Spleen (tissue), 11 donors: ENCODE results near the gene PNPO. TPM values are rescaled to one million over a fixed set of nuclear protein-coding genes. Genes with fewer than 3 reads are reported as not detected.

Experiments
- DNase-seq: peaks from one replicate; pipeline ENCODE4 v3.0.0-alpha.2; 2020
- H3K27ac ChIP-seq, 8 donors: fragments of 200-600 bp; sonication (generic) in 7 of 8; 1 replicate in 4 of 8; 2 replicates in 4 of 8; pipeline versions ENCODE4 v1.5.0 to v1.8.0; 2016 to 2021; ENCODE audit warnings: inconsistent platforms in 4 of 8, mild to moderate bottlenecking in 4 of 8, moderate library complexity in 1 of 8
- H3K27me3 ChIP-seq, 7 donors: fragments of 200-600 bp; sonication (generic) in 6 of 7; replicated peaks in 1 of 7; 1 replicate in 4 of 7; 2 replicates in 3 of 7; pipeline versions ENCODE4 v1.5.0 to v1.8.0; 2016 to 2021; ENCODE audit warnings: inconsistent platforms in 3 of 7, mild to moderate bottlenecking in 1 of 7
- H3K36me3 ChIP-seq, 6 donors: fragments of 200-600 bp; sonication (generic) in 5 of 6; 1 replicate in 4 of 6; 2 replicates in 2 of 6; pipeline versions ENCODE4 v1.5.0 to v1.8.0; 2016 to 2021; ENCODE audit warnings: inconsistent platforms in 2 of 6
- H3K4me1 ChIP-seq, 6 donors: fragments of 200-600 bp; sonication (generic) in 5 of 6; 1 replicate in 3 of 6; 2 replicates in 3 of 6; pipeline versions ENCODE4 v1.5.0 to v1.8.0; 2016 to 2021; ENCODE audit warnings: inconsistent platforms in 3 of 6
- H3K4me3 ChIP-seq, 8 donors: fragments of 200-600 bp; sonication (generic) in 7 of 8; 1 replicate in 4 of 8; 2 replicates in 4 of 8; pipeline versions ENCODE4 v1.5.0 to v1.8.0; 2016 to 2021; ENCODE audit warnings: inconsistent platforms in 4 of 8, mild to moderate bottlenecking in 4 of 8, moderate library complexity in 2 of 8
- H3K9me3 ChIP-seq, 8 donors: fragments of 200-600 bp; sonication (generic) in 7 of 8; 1 replicate in 4 of 8; 2 replicates in 4 of 8; pipeline versions ENCODE4 v1.5.0 to v1.8.0; 2016 to 2021; ENCODE audit warnings: inconsistent platforms in 4 of 8
- CTCF ChIP-seq, 11 experiments: fragments of 200-600 bp in 7 of 11; fragments of 450-650 bp in 4 of 11; sonication (generic) in 4 of 11; IDR thresholded peaks in 8 of 11; conservative IDR thresholded peaks in 3 of 11; 1 replicate in 7 of 11; 2 replicates in 4 of 11; pipeline versions ENCODE4 v1.4.0 to v1.8.0; 2016 to 2021; ENCODE audit warnings: antibody characterized with exemption in 11 of 11, inconsistent platforms in 4 of 11, mild to moderate bottlenecking in 1 of 11
- POLR2A ChIP-seq, 3 donors: fragments of 450-650 bp; IDR thresholded peaks; one replicate each; pipeline ENCODE4 v1.5.1; 2017; ENCODE audit warnings: antibody characterized with exemption in 3 of 3, mild to moderate bottlenecking in 1 of 3
- POLR2AphosphoS5 ChIP-seq, 3 donors: sonication (generic); formaldehyde crosslinking; IDR thresholded peaks; one replicate each; pipeline ENCODE4 v1.5.1; 2017; ENCODE audit warnings: antibody characterized with exemption in 3 of 3
- WGBS, 5 donors: extraction: QIAGEN DNeasy Blood & Tissue Kit in 3 of 5; methylation state at CpG; one replicate each; pipeline versions ENCODE4 v1.1.5 to v1.1.7; 2013 to 2018; 5-methylcytosine and 5-hydroxymethylcytosine counted together
- intact Hi-C: fragments of 100-400 bp; cut with DNase I; formaldehyde crosslinking; loops from one replicate; pipeline ENCODE4 v1.15.0; 2023; ENCODE audit warnings: low total_unique reads
- polyA plus RNA-seq, 3 donors: library from polyadenylated mRNA; stranded (reverse); fragments of 200-250 nt; gene quantifications; one replicate each; pipeline ENCODE4 v1.2.1, GENCODE V29; 2013
- total RNA-seq, 7 donors: library from RNA; depleted of rRNA in 3 of 7; stranded (reverse); fragments of >200 nt in 3 of 7; fragmentation: NEBNext Ultra II Directional in 4 of 7; extraction: Animal tissue kit (Norgen Biotek cat#: 25700) in 4 of 7; gene quantifications; one replicate each; pipeline versions ENCODE4 v1.1.0 to v1.2.1, GENCODE V29; 2016 to 2021
- donor health status: healthy with polysubstance abuse.
- donor health status: DM: no; HTN: no; CAD: no; lungs with moderate emphysema.
- donor health status: DM: no; HTN: no; CAD: no.
- donor health status: Bipolar disorder and iron deficiency.
- donor health status: healthy.
- donor health status: DM: no; HTN: no; CAD: no.
- donor health status: DM: yes; HTN: yes; CAD: no.

Gene PNPO
- total and polyA plus RNA-seq, 10 donors = 6.1 to 28.9 (median 26.6) TPM

GRCh38 chr17:47905221-47905733 lies 36.1 kb upstream of the PNPO start:
- intact Hi-C loops = no loop called here
- no peak for TF ChIP-seq CTCF (IDR thresholded peaks at IDR 0.05 in 8 of 11, conservative IDR thresholded peaks at IDR 0.05 in 3 of 11)
- TF ChIP-seq POLR2AphosphoS5 (IDR thresholded peaks at IDR 0.05) = peak in 1 of 3 donors; percentile 28
- no peak for TF ChIP-seq POLR2A (IDR thresholded peaks at IDR 0.05)
- Histone ChIP-seq H3K9me3 (no peaks in the 10 kb centered on the region), H3K27ac (peak overlapping the region in 7 of 8 donors; percentile 35 to 75 (median 67)), H3K4me1 (peaks cover 0 to 76% (median 26%) of the 10 kb centered on the region in 6 donors), H3K27me3 (no peaks in the 10 kb centered on the region), H3K4me3 (no peak overlapping the region), H3K36me3 (peaks cover 0 to 74% (median 2%) of the 10 kb centered on the region in 6 donors)
- no peak for DNase-seq
- WGBS, 5 donors = 72 to 87% (median 80%) methylated on average over 8 of the region's 8 CpGs

GRCh38 chr17:47906443-47906842 lies 34.9 kb upstream of the PNPO start:
- intact Hi-C loops = no loop called here
- WGBS, 5 donors = 90 to 99% (median 96%) methylated on average over 3 of the region's 3 CpGs
- TF ChIP-seq CTCF (IDR thresholded peaks at IDR 0.05 in 8 of 11, conservative IDR thresholded peaks at IDR 0.05 in 3 of 11) (no peak), POLR2A (IDR thresholded peaks at IDR 0.05) (no peak), POLR2AphosphoS5 (IDR thresholded peaks at IDR 0.05) (no peak)
- H3K36me3 ChIP-seq = peaks cover 0 to 69% (median 2%) of the 10 kb centered on the region in 6 donors
- peaks cover 0 to 64% (median 26%) of the 10 kb centered on the region in 6 donors for H3K4me1 ChIP-seq
- no peak overlapping the region for H3K4me3 ChIP-seq
- no peaks in the 10 kb centered on the region for H3K27me3 ChIP-seq
- no peaks in the 10 kb centered on the region for H3K9me3 ChIP-seq
- no peak for DNase-seq
- H3K27ac ChIP-seq = peak overlapping the region in 6 of 8 donors; percentile 35 to 75 (median 65)

GRCh38 chr17:47907932-47908562 lies 33.3 kb upstream of the PNPO start:
- peaks cover 0 to 74% (median 2%) of the 10 kb centered on the region in 6 donors for H3K36me3 ChIP-seq
- TF ChIP-seq CTCF (IDR thresholded peaks at IDR 0.05 in 8 of 11, conservative IDR thresholded peaks at IDR 0.05 in 3 of 11) = no peak
- no peak for TF ChIP-seq POLR2AphosphoS5 (IDR thresholded peaks at IDR 0.05)
- no peak for TF ChIP-seq POLR2A (IDR thresholded peaks at IDR 0.05)
- no peaks in the 10 kb centered on the region for H3K27me3 ChIP-seq
- H3K4me3 ChIP-seq = no peak overlapping the region
- WGBS, 5 donors = 53 to 61% (median 59%) methylated on average over 8 of the region's 8 CpGs
- DNase-seq = no peak
- H3K4me1 ChIP-seq = peaks cover 0 to 52% (median 26%) of the 10 kb centered on the region in 6 donors
- peak overlapping the region in 2 of 8 donors; percentile 34 to 43 for H3K27ac ChIP-seq
- intact Hi-C loops = no loop called here
- H3K9me3 ChIP-seq = no peaks in the 10 kb centered on the region

GRCh38 chr17:47913050-47913449 lies 28.3 kb upstream of the PNPO start:
- H3K27ac ChIP-seq = no peak overlapping the region
- peaks cover 0 to 21% (median 6%) of the 10 kb centered on the region in 6 donors for H3K4me1 ChIP-seq
- 88 to 95% (median 93%) methylated on average over 2 of the region's 2 CpGs for WGBS, 5 donors
- H3K36me3 ChIP-seq = peaks cover 0 to 79% (median 22%) of the 10 kb centered on the region in 6 donors
- intact Hi-C loops = no loop called here
- no peak for TF ChIP-seq CTCF (IDR thresholded peaks at IDR 0.05 in 8 of 11, conservative IDR thresholded peaks at IDR 0.05 in 3 of 11)
- TF ChIP-seq POLR2A (IDR thresholded peaks at IDR 0.05) = no peak
- TF ChIP-seq POLR2AphosphoS5 (IDR thresholded peaks at IDR 0.05) = no peak
- no peak overlapping the region for H3K4me3 ChIP-seq
- DNase-seq = no peak
- H3K27me3 ChIP-seq = no peaks in the 10 kb centered on the region
- no peaks in the 10 kb centered on the region for H3K9me3 ChIP-seq
